Stimulated activated naive CD8-positive, alpha-beta T cell treated with anti-CD3 and anti-CD28 coated beads, Interleukin-15, amount 100 ng/mL, for 72 hours (primary cell): ENCODE measurements around the gene LARGE1.

Source experiments
- ATAC-seq: fragments of 150-1000 bp; cut with Tn5 transposase; 2 replicates; pipeline ENCODE4 v1.10.0; 2021; ENCODE audit warnings: mild to moderate bottlenecking, moderate library complexity
- DNase-seq, 2 donors: peaks; one replicate each; pipeline ENCODE4 v3.0.0; 2021 to 2022
- H3K27ac Mint-ChIP-seq, 2 donors: one replicate each; pipeline ENCODE4 v1.8.0; 2022; ENCODE audit warnings: mild to moderate bottlenecking in 2 of 2, mixed read lengths in 2 of 2, moderate library complexity in 2 of 2
- H3K27me3 Mint-ChIP-seq: one replicate; pipeline ENCODE4 v1.8.0; 2022; ENCODE audit warnings: mixed read lengths
- H3K4me1 Mint-ChIP-seq: one replicate; pipeline ENCODE4 v1.8.0; 2022; ENCODE audit warnings: mild to moderate bottlenecking, mixed read lengths
- H3K4me3 Mint-ChIP-seq, 2 donors: one replicate each; pipeline ENCODE4 v1.8.0; 2022; ENCODE audit warnings: mild to moderate bottlenecking in 2 of 2, mixed read lengths in 2 of 2, moderate library complexity in 1 of 2
- H3K9me3 Mint-ChIP-seq, 2 donors: one replicate each; pipeline ENCODE4 v1.8.0; 2022; ENCODE audit warnings: mixed read lengths in 2 of 2

Gene LARGE1

GRCh38 chr22:33544707-33545106 lies 375.6 kb downstream of the LARGE1 start:
- Mint-ChIP-seq H3K27ac (no peak overlapping the region), H3K4me3 (no peak overlapping the region), H3K9me3 (peaks cover 0 to 27% of the 10 kb centered on the region in 2 donors), H3K4me1 (no peaks in the 10 kb centered on the region), H3K27me3 (no peaks in the 10 kb centered on the region)
- no peak for DNase-seq
- no peak for ATAC-seq

GRCh38 chr22:33542722-33543121 lies 377.6 kb downstream of the LARGE1 start:
- DNase-seq: no peak
- H3K27me3 Mint-ChIP-seq: no peaks in the 10 kb centered on the region
- H3K4me3 Mint-ChIP-seq: no peak overlapping the region
- ATAC-seq: no peak
- no peaks in the 10 kb centered on the region for H3K4me1 Mint-ChIP-seq
- H3K27ac Mint-ChIP-seq: no peak overlapping the region
- H3K9me3 Mint-ChIP-seq: peaks cover 0 to 21% of the 10 kb centered on the region in 2 donors

- Mint-ChIP-seq H3K4me1 (no peaks in the 10 kb centered on the region), H3K4me3 (no peak overlapping the region), H3K27ac (no peak overlapping the region), H3K27me3 (no peaks in the 10 kb centered on the region), H3K9me3 (peaks cover 0 to 21% of the 10 kb centered on the region in 2 donors)
- ATAC-seq (no peak), DNase-seq (no peak)
Observed at GRCh38 chr22:33542153-33542552, 378.1 kb downstream of the LARGE1 start.

DNA sequence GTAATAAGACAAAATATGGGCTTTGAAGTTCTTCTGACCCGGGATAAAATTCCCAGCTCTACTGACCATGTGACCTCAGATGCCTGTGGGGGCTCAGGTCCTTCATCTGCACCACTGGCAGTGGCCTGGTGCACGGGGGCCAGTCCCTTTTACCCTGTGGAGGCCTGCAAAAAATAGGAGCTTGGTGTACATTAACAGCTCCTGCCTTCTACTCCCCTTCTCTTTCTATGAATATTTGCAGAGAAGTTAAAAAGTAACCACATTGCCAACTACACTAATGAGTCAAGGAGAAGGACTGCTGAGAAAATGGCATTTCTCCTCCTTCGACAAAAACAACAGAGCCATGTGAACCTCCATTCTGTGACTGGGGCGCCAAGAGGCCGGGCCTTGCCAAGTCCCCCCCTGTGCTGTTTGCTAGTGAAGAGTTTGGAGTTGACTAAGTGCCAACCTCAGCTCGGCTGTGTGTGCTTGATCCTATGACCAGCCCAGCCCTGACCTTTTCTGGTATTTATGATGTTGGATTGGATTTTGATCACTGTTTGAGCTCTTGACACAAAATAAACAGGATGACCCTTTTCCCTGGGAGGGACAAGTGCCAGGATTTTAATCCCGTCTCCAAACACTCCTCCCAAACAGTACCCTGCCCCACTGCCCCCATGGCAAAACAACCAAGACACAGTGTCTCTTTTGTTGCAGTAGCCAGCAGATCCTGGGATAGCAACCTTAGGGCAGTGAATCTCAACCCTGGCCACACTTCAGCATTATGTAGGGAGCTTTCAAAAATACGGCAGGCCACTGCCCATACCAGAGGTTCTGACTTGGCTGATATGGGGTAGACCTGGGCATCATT lies 380.1 kb downstream of the LARGE1 start:
- no peak for ATAC-seq
- Mint-ChIP-seq H3K27ac (no peak overlapping the region), H3K4me3 (no peak overlapping the region), H3K9me3 (peaks cover 0 to 8% of the 10 kb centered on the region in 2 donors), H3K4me1 (no peaks in the 10 kb centered on the region), H3K27me3 (no peaks in the 10 kb centered on the region)
- DNase-seq: no peak

GRCh38 chr22:33539202-33539901 lies 380.9 kb downstream of the LARGE1 start:
- Mint-ChIP-seq H3K27ac (no peak overlapping the region), H3K4me3 (no peak overlapping the region), H3K9me3 (peaks cover 0 to under 1% of the 10 kb centered on the region in 2 donors), H3K27me3 (no peaks in the 10 kb centered on the region), H3K4me1 (no peaks in the 10 kb centered on the region)
- no peak for DNase-seq
- ATAC-seq: no peak

- Mint-ChIP-seq H3K4me1 (no peaks in the 10 kb centered on the region), H3K27me3 (no peaks in the 10 kb centered on the region), H3K4me3 (no peak overlapping the region), H3K9me3 (no peaks in the 10 kb centered on the region), H3K27ac (no peak overlapping the region)
- ATAC-seq: no peak
- DNase-seq: no peak
Observed at GRCh38 chr22:33538277-33538885, 381.9 kb downstream of the LARGE1 start.

DNA sequence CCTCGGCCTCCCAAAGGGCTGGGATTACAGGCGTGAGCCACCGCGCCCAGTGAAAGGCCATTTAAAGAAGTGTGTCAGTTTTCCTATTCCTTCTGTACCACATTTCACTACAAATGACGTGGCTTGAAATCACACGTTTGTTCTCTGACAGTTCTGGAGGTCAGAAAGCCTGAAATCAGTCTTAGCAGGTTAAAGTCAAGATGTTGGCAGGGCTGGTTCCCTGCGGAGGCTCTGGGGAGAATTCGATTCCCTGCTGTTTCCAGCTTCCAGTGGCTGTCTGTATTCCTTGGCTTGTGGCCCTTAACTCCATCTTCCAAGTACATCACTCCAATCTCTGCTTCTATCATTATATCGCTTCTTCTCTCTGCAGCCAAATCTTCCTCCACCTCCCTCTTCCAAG lies 383.2 kb downstream of the LARGE1 start:
- Mint-ChIP-seq H3K4me1 (no peaks in the 10 kb centered on the region), H3K4me3 (no peak overlapping the region), H3K9me3 (no peaks in the 10 kb centered on the region), H3K27me3 (no peaks in the 10 kb centered on the region), H3K27ac (no peak overlapping the region)
- no peak for ATAC-seq
- no peak for DNase-seq

GRCh38 chr22:33535937-33536875 lies 384.1 kb downstream of the LARGE1 start:
- H3K4me1 Mint-ChIP-seq: no peaks in the 10 kb centered on the region
- no peak overlapping the region for H3K4me3 Mint-ChIP-seq
- DNase-seq: no peak
- H3K27ac Mint-ChIP-seq: peak overlapping the region in 1 of 2 donors; percentile 70
- no peaks in the 10 kb centered on the region for H3K27me3 Mint-ChIP-seq
- H3K9me3 Mint-ChIP-seq: no peaks in the 10 kb centered on the region
- ATAC-seq: no peak

- H3K4me1 Mint-ChIP-seq: no peaks in the 10 kb centered on the region
- peaks cover 5 to 7% of the 10 kb centered on the region in 2 donors for H3K9me3 Mint-ChIP-seq
- ATAC-seq (no peak), DNase-seq (no peak)
- H3K27me3 Mint-ChIP-seq: no peaks in the 10 kb centered on the region
- no peak overlapping the region for H3K27ac Mint-ChIP-seq
- no peak overlapping the region for H3K4me3 Mint-ChIP-seq
Observed at GRCh38 chr22:33529424-33530113, 390.7 kb downstream of the LARGE1 start.

GRCh38 chr22:33528183-33528582 lies 392.1 kb downstream of the LARGE1 start:
- no peak for ATAC-seq
- peaks cover 5 to 7% of the 10 kb centered on the region in 2 donors for H3K9me3 Mint-ChIP-seq

DNA sequence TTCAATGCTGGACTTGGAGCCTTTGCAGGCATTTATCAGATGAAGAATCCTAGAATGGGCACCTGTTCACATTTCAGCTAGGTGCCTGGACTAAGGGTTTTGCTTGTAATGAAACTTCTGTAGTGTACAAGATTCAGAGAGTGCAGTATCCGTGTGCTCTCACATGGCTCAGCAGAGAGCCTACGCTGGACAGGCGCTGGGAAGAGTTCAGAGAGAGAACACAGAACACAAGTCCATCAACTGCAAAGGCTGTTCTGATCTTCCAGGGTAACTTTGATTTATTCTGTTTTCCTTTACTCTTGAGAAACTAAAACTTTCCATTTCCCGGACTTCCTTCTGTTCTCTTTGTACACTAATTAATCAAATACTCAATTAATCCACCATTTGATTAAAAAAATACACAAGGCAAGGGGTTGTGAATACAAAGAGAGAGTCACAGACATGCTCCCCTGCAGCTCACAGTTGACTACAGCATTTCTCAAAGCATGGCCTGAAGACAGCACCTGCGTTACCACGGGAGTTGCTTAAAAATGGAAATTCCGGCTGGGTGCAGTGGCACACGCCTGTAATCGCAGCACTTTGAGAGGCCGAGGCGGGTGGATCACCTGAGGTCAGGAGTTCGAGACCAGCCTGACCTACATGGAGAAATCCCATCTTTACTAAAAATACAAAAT lies 393.7 kb downstream of the LARGE1 start:
- Mint-ChIP-seq H3K27me3 (no peaks in the 10 kb centered on the region), H3K27ac (no peak overlapping the region), H3K9me3 (peaks cover 7 to 10% of the 10 kb centered on the region in 2 donors), H3K4me1 (no peaks in the 10 kb centered on the region), H3K4me3 (no peak overlapping the region)
- DNase-seq (no peak), ATAC-seq (no peak)

More at GRCh38 chr22:33528183-33528582, 392.1 kb downstream of the LARGE1 start:
- H3K4me3 Mint-ChIP-seq: no peak overlapping the region
- H3K27me3 Mint-ChIP-seq: no peaks in the 10 kb centered on the region
- no peaks in the 10 kb centered on the region for H3K4me1 Mint-ChIP-seq
- DNase-seq: no peak
- H3K27ac Mint-ChIP-seq: no peak overlapping the region

DNA sequence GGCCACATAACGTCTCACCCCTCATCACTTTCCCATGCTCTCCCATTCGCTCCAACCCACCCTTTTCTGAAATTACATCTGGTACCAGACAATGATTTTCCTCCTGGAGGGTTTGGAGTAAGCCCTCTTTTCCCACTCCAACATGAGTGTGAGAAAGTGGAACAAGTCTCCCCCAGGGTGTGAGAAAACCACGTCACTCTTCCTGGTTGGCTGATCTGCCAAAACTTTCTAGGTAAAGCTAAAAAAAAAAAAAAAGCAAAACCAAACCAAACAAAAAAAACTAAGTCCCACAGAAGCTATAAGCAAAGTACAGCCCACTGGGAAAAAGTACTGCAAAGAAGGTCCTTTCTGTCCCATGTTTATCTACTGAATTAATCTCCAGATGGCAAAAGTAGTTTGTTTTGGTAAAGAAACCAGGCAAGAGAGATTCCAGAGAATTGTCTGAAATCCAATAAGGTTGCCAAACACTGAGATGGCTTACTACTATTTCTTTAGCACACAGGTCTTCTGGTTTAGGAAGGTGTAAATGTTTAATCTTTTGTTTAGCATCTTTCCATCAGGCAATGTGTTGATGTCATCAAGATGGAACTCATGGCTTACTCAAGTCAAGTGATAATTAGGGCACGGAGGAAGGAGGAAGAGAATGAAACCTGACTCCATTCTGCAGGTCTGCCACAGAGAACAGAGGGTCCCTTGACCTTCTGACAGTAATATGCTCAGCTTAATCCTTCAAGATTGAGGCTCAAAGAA lies 395.6 kb downstream of the LARGE1 start:
- DNase-seq (no peak), ATAC-seq (no peak)
- Mint-ChIP-seq H3K4me3 (no peak overlapping the region), H3K27ac (no peak overlapping the region), H3K4me1 (no peaks in the 10 kb centered on the region), H3K27me3 (no peaks in the 10 kb centered on the region), H3K9me3 (peaks cover 7 to 9% of the 10 kb centered on the region in 2 donors)

DNA sequence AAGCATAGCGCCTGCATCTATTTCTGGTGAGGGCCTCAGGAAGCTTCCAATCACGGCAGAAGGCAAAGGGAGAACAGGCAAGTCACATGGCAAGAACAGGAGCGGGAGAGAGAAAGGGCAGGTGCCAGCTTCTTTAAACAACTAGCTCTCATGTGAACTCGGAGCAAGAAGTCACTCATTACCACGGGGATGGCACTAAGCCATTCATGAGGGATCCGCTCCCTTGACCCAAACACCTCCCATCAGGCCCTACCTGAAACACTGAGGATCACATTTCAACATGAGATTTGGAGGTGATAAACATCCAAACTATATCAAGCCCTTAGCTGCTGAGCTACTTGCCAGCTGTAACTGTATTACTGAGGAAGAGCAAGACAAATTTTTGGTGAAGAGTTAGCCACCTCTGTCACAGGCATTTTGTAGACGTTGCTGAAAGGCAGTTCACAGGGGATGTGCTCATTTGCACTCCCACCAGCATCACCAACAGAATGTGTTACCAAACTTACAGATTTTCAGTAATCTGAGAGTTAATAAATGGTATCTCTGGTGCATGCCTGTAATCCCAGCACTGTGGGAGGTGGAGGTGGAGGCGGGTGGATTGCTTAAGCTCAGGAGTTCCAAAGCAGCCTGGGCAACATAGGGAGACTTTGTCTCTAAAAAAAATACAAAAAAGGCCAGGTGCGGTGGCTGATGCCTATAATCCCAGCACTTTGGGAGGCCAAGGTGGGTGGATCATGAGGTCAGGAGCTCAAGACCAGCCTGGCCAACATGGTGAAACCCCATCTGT lies 398.2 kb downstream of the LARGE1 start:
- Mint-ChIP-seq H3K27ac (no peak overlapping the region), H3K4me1 (no peaks in the 10 kb centered on the region), H3K27me3 (no peaks in the 10 kb centered on the region), H3K4me3 (no peak overlapping the region), H3K9me3 (peaks cover 0 to 8% of the 10 kb centered on the region in 2 donors)
- no peak for DNase-seq
- no peak for ATAC-seq
